IMR-90 (cell line): Measurements from ENCODE around the gene TEK. TPM values are rescaled to one million over a fixed set of nuclear protein-coding genes. Genes with fewer than 3 reads are reported as not detected.

Experiments used
- ATAC-seq: fragments of 200-7000 bp; cut with Tn5 transposase; 2 replicates; pipeline ENCODE4 v1.9.1; 2020; ENCODE audit warnings: low read depth, mild to moderate bottlenecking, moderate library complexity
- Bru-seq: library from RNA; stranded (reverse); fragments of 400-500 nt; gene quantifications from one replicate; lab custom pipeline; 2021; lab: Mats Ljungman, UMichigan
- BruChase-seq, 2 experiments: library from RNA; stranded (reverse); fragments of 400-500 nt; gene quantifications; one replicate each; lab custom pipeline; 2021; lab: Mats Ljungman, UMichigan
- BruUV-seq: library from RNA; stranded (reverse); fragments of 400-500 nt; replicated peaks from 2 replicates; lab custom pipeline; 2021; lab: Mats Ljungman, UMichigan
- CTCF ChIA-PET: fragments of 300-600 bp; formaldehyde crosslinking; extraction: SDS; loops from one replicate; lab custom pipeline; 2021; ENCODE audit warnings: antibody characterized with exemption; lab: Yijun Ruan, JAX
- POLR2A ChIA-PET: fragments of 300-600 bp; sonication (Branson Sonifier 250); formaldehyde crosslinking; loops from one replicate; lab custom pipeline; 2022; ENCODE audit warnings: antibody characterized with exemption; ENCODE audit not compliant: unreplicated experiment; lab: Charles Lee
- DNase-seq: peaks from one replicate; pipeline ENCODE4 v3.0.0; 2013
- H2AFZ ChIP-seq: replicated peaks from 2 replicates; pipeline ENCODE3; 2013; ENCODE audit warnings: low read length, mild to moderate bottlenecking; ENCODE audit not compliant: poor library complexity
- H2AK5ac ChIP-seq: 2 replicates; pipeline ENCODE4 v1.6.1; 2013; ENCODE audit warnings: low read depth, low read length, inconsistent platforms
- H2AK9ac ChIP-seq: replicated peaks from 2 replicates; pipeline ENCODE3; 2013; ENCODE audit warnings: mild to moderate bottlenecking, low read depth, low read length, moderate library complexity; ENCODE audit not compliant: poor library complexity
- H2BK120ac ChIP-seq: 2 replicates; pipeline ENCODE4 v1.6.1; 2013; ENCODE audit warnings: low read depth, low read length, inconsistent platforms
- H2BK15ac ChIP-seq: 3 replicates; pipeline ENCODE4 v1.6.1; 2013; ENCODE audit warnings: low read depth, low read length, inconsistent platforms
- H2BK20ac ChIP-seq: 2 replicates; pipeline ENCODE4 v1.6.1; 2013; ENCODE audit warnings: low read depth, mild to moderate bottlenecking, inconsistent platforms, low read length, moderate library complexity
- H2BK5ac ChIP-seq: 2 replicates; pipeline ENCODE4 v1.6.1; 2013; ENCODE audit warnings: mild to moderate bottlenecking, low read depth, low read length, inconsistent platforms; ENCODE audit not compliant: poor library complexity, severe bottlenecking
- H3K14ac ChIP-seq: replicated peaks from 2 replicates; pipeline ENCODE4 v1.6.1; 2013; ENCODE audit warnings: low read depth, low read length, inconsistent platforms
- H3K18ac ChIP-seq: 2 replicates; pipeline ENCODE4 v1.6.1; 2013; ENCODE audit warnings: low read depth, low read length, control low read depth
- H3K23ac ChIP-seq: 2 replicates; pipeline ENCODE4 v1.6.1; 2013; ENCODE audit warnings: low read depth, low read length, inconsistent platforms
- H3K27ac ChIP-seq: 2 replicates; pipeline ENCODE4 v1.5.1; 2013; ENCODE audit warnings: mild to moderate bottlenecking, control low read depth, low read length; ENCODE audit not compliant: insufficient read depth
- H3K27me3 ChIP-seq: 2 replicates; pipeline ENCODE4 v1.6.1; 2013; ENCODE audit warnings: low read length; ENCODE audit not compliant: control insufficient read depth, insufficient read depth
- H3K36me3 ChIP-seq: 2 replicates; pipeline ENCODE4 v1.6.1; 2013; ENCODE audit warnings: low read length, mixed read lengths; ENCODE audit not compliant: control insufficient read depth, insufficient read depth
- H3K4ac ChIP-seq: 2 replicates; pipeline ENCODE4 v1.6.1; 2013; ENCODE audit warnings: low read depth, low read length, inconsistent platforms
- H3K4me1 ChIP-seq: 2 replicates; pipeline ENCODE4 v1.6.1; 2013; ENCODE audit warnings: low read length, mixed read lengths; ENCODE audit not compliant: control insufficient read depth, insufficient read depth
- H3K4me2 ChIP-seq: 2 replicates; pipeline ENCODE4 v1.6.1; 2013; ENCODE audit warnings: low read depth, mild to moderate bottlenecking, control low read depth, low read length, moderate library complexity
- H3K4me3 ChIP-seq: 2 replicates; pipeline ENCODE4 v1.5.1; 2013; ENCODE audit warnings: low read depth, mild to moderate bottlenecking, control low read depth, low read length, moderate library complexity; ENCODE audit not compliant: insufficient read depth
- H3K56ac ChIP-seq: 2 replicates; pipeline ENCODE4 v1.6.1; 2013; ENCODE audit warnings: low read length, inconsistent platforms; ENCODE audit not compliant: insufficient read depth; ENCODE audit errors: extremely low read depth
- H3K79me1 ChIP-seq, 2 experiments: 2 replicates each; pipeline ENCODE4 v1.6.1; 2013; ENCODE audit warnings: low read length in 2 of 2, inconsistent platforms in 1 of 2, low read depth in 1 of 2
- H3K9ac ChIP-seq: 2 replicates; pipeline ENCODE4 v1.6.1; 2013; ENCODE audit warnings: low read depth, low read length, control low read depth
- H3K9me1 ChIP-seq: 2 replicates; pipeline ENCODE4 v1.6.1; 2013; ENCODE audit warnings: low read length, inconsistent platforms; ENCODE audit not compliant: insufficient read depth
- H3K9me3 ChIP-seq: 2 replicates; pipeline ENCODE4 v1.6.1; 2013; ENCODE audit warnings: low read length; ENCODE audit not compliant: control insufficient read depth, insufficient read depth
- H4K20me1 ChIP-seq: 2 replicates; pipeline ENCODE4 v1.6.1; 2013; ENCODE audit warnings: low read length, inconsistent platforms; ENCODE audit not compliant: insufficient read depth
- H4K5ac ChIP-seq: 2 replicates; pipeline ENCODE4 v1.6.1; 2013; ENCODE audit warnings: mild to moderate bottlenecking, low read depth, low read length, control low read depth
- H4K8ac ChIP-seq, 2 experiments: 2 replicates each; pipeline ENCODE4 v1.6.1; 2013; ENCODE audit warnings: low read depth in 2 of 2, low read length in 2 of 2, control low read depth in 1 of 2, inconsistent platforms in 1 of 2
- H4K91ac ChIP-seq: 2 replicates; pipeline ENCODE4 v1.6.1; 2013; ENCODE audit warnings: low read depth, low read length, inconsistent platforms; ENCODE audit not compliant: insufficient read depth
- CEBPB ChIP-seq: IDR thresholded peaks from 2 replicates; pipeline ENCODE4 v1.6.1; 2012; ENCODE audit warnings: low read depth, low read length, improper control_type of control experiment
- CHD1 ChIP-seq: IDR thresholded peaks from 2 replicates; pipeline ENCODE4 v1.6.1; 2012; ENCODE audit warnings: low read depth, low read length, improper control_type of control experiment
- FOS ChIP-seq: fragments of 150-350 bp; IDR thresholded peaks from 2 replicates; pipeline ENCODE4 v1.6.1; 2016; ENCODE audit warnings: low read depth, low read length
- MAZ ChIP-seq: IDR thresholded peaks from 2 replicates; pipeline ENCODE4 v1.6.1; 2012; ENCODE audit warnings: low read depth, mild to moderate bottlenecking, low read length, improper control_type of control experiment, moderate library complexity, borderline replicate concordance
- NFE2L2 ChIP-seq: fragments of 150-350 bp; IDR thresholded peaks from 2 replicates; pipeline ENCODE4 v1.6.1; 2016; ENCODE audit warnings: low read depth, mild to moderate bottlenecking, low read length
- RAD21 ChIP-seq: IDR thresholded peaks from 2 replicates; pipeline ENCODE4 v1.6.1; 2012; ENCODE audit warnings: low read length, improper control_type of control experiment
- RFX5 ChIP-seq: IDR thresholded peaks from 2 replicates; pipeline ENCODE4 v1.8.0; 2012; ENCODE audit warnings: low read depth, mild to moderate bottlenecking, low read length, moderate library complexity
- SMC3 ChIP-seq: fragments of 150-350 bp; IDR thresholded peaks from 2 replicates; pipeline ENCODE4 v1.6.1; 2016; ENCODE audit warnings: low read depth, mild to moderate bottlenecking, antibody characterized with exemption, low read length, moderate library complexity
- WGBS, 2 experiments: methylation state at CpG; one replicate each; pipeline versions ENCODE4 v1.1.5 to v1.1.7; 2013; ENCODE audit warnings: missing lambda C conversion rate in 2 of 2; ENCODE audit not compliant: insufficient read length in 1 of 2; ENCODE audit errors: extremely low coverage in 2 of 2; 5-methylcytosine and 5-hydroxymethylcytosine counted together
- dilution Hi-C: fragments of 300-500 bp; cut with HindIII; formaldehyde crosslinking; loops from one replicate; pipeline ENCODE4 v1.14.3; 2018; ENCODE audit warnings: low sequenced_read_pairs; ENCODE audit not compliant: unreplicated experiment
- in situ Hi-C: fragments of 300-500 bp; cut with MboI; formaldehyde crosslinking; loops from 3 replicates; pipeline ENCODE4 v1.14.3; 2019; ENCODE audit warnings: low sequenced_read_pairs, inconsistent platforms, mixed read lengths
- intact Hi-C: fragments of 100-400 bp; cut with micrococcal nuclease; formaldehyde crosslinking; loops from 2 replicates; pipeline ENCODE4 v1.10.0; 2022
- long read RNA-seq: library from polyadenylated mRNA; unstranded; transcript quantifications from one replicate; pipeline ENCODE4 v2.0.0, GENCODE V29; 2021; ENCODE audit not compliant: unreplicated experiment
- polyA plus RNA-seq, 3 experiments: library from polyadenylated mRNA; depleted of rRNA; stranded (reverse); fragments of >200 nt; gene quantifications; 2 replicates each; pipeline ENCODE4 v1.2.3, GENCODE V29; 2012; ENCODE audit warnings: low replicate concordance in 1 of 3
- total RNA-seq: library from RNA; depleted of rRNA; stranded (reverse); fragments of >200 nt; gene quantifications from 2 replicates; pipeline ENCODE4 v1.2.3, GENCODE V29; 2012; rRNA removed
- TF ChIP-seq, protein P1 (sequence below): fragments of 150-350 bp; IDR thresholded peaks from 2 replicates; pipeline ENCODE4 v1.6.1; 2017; ENCODE audit warnings: mild to moderate bottlenecking, antibody characterized with exemption, low read length, low read depth
- TF ChIP-seq, protein P2 (sequence below): conservative IDR thresholded peaks from 2 replicates; pipeline ENCODE4 v1.5.1; 2012; ENCODE audit warnings: mild to moderate bottlenecking, low read depth, low read length, improper control_type of control experiment

Gene TEK
- total RNA-seq (10.8 and 11.7 TPM in 2 replicates), polyA plus RNA-seq (2012; rRNA removed) (4.9 and 6.3 TPM in 2 replicates), Bru-seq, nascent RNA (percentile 89 among the genes with signal in this experiment), BruChase-seq, experiment 1, labeled RNA remaining after a 6-hour chase (percentile 87 among the genes with signal in this experiment), BruChase-seq, experiment 2, labeled RNA remaining after a 2-hour chase (percentile 90 among the genes with signal in this experiment)
- 2.4 TPM in 2 replicates for polyA plus RNA-seq (2012; cell fraction: cytosol; rRNA removed)
- polyA plus RNA-seq (2012; cell fraction: nucleus; rRNA removed; ENCODE audit: low replicate concordance) = 1.1 and 6.6 TPM in 2 replicates
- long read RNA-seq, full-length matches to known transcripts = 29 of 108 reads
- long read RNA-seq, partial matches to known transcripts = 29 of 108 reads
- long read RNA-seq, other reads (novel, unspliced or antisense) = 50 of 108 reads

DNA sequence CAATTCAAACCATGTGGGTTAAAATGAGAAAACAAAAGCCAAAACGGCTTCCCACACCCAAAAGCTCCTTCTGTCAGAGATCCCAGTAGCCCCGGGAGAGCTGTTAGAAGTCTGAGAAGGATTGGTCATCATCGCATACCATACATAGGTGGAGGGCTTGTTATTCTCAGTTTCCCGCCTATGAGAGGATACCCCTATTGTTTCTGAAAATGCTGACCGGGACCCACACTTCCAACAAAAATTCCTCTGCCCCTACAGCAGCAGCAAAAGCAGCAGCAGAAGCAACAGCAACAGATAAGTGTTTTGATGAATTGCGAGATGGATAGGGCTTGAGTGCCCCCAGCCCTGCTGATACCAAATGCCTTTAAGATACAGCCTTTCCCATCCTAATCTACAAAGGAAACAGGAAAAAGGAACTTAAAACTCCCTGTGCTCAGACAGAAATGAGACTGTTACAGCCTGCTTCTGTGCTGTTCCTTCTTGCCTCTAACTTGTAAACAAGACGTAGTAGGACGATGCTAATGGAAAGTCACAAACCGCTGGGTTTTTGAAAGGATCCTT lies at the start of gene TEK:
Gene TEK (plus strand): TSS at position 245 of the 561 bp plus-strand sequence. CDS start 366 bp downstream, outside the sequence.
- Histone ChIP-seq H3K9me1 (no peaks in the 10 kb centered on the region), H3K9ac (peak within 1 kb of the TSS; percentile 99), H2BK20ac (peak within 1 kb of the TSS; percentile 96), H2AK9ac (peak within 1 kb of the TSS; percentile 89), H3K27ac (peak within 1 kb of the TSS; percentile 95), H4K5ac (peak within 1 kb of the TSS; percentile 91), H3K18ac (peak within 1 kb of the TSS; percentile 100), H3K4me1 (peaks cover 11% of the 10 kb centered on the region), H3K56ac (peak within 1 kb of the TSS; percentile 95), H3K4ac (peak within 1 kb of the TSS; percentile 96), H2AFZ (peak within 1 kb of the TSS; percentile 88), H3K4me3 (peak within 1 kb of the TSS; percentile 55), H2BK15ac (peak within 1 kb of the TSS; percentile 37), H2BK120ac (peak within 1 kb of the TSS; percentile 99), H3K14ac (peak within 1 kb of the TSS; percentile 100), H3K4me2 (peak within 1 kb of the TSS; percentile 87), H4K91ac (peak within 1 kb of the TSS; percentile 98), H4K8ac (peak within 1 kb of the TSS; percentile 59 to 96), H3K23ac (peak within 1 kb of the TSS; percentile 98), H3K36me3 (peaks cover 4% of the 10 kb centered on the region; the same call in 1 of the 2 replicates), H2AK5ac (peak within 1 kb of the TSS; percentile 57; the same call in 1 of the 2 replicates), H4K20me1 (no peaks in the 10 kb centered on the region), H2BK5ac (peak within 1 kb of the TSS; percentile 96), H3K9me3 (no peaks in the 10 kb centered on the region), H3K27me3 (no peaks in the 10 kb centered on the region), H3K79me1 (peaks cover 2 to 34% of the 10 kb centered on the region in 2 experiments)
- in situ Hi-C loops = no loop called here
- ChIA-PET CTCF (interaction anchor here (0.5 kb wide), 1 partner anchor 89 kb away, joined by 4 read pairs; no protein-coding TSS in a partner anchor), POLR2A (interaction anchor here (0.5 to 1.0 kb wide), 3 partner anchors 17 to 38 kb away, joined by 3 to 16 read pairs (median 4); no protein-coding TSS in a partner anchor)
- dilution Hi-C loops = no loop called here
- no TSS peak for BruUV-seq
- TF ChIP-seq NFE2L2 = no peak
- TF ChIP-seq CHD1 = no peak
- TF ChIP-seq RAD21 = no peak
- no peak for TF ChIP-seq SMC3
- TF ChIP-seq, protein P1, sequence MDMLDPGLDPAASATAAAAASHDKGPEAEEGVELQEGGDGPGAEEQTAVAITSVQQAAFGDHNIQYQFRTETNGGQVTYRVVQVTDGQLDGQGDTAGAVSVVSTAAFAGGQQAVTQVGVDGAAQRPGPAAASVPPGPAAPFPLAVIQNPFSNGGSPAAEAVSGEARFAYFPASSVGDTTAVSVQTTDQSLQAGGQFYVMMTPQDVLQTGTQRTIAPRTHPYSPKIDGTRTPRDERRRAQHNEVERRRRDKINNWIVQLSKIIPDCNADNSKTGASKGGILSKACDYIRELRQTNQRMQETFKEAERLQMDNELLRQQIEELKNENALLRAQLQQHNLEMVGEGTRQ = no peak
- TF ChIP-seq FOS = no peak
- no peak for TF ChIP-seq RFX5
- TF ChIP-seq CEBPB = no peak
- no peak for TF ChIP-seq MAZ
- TF ChIP-seq, protein P2, sequence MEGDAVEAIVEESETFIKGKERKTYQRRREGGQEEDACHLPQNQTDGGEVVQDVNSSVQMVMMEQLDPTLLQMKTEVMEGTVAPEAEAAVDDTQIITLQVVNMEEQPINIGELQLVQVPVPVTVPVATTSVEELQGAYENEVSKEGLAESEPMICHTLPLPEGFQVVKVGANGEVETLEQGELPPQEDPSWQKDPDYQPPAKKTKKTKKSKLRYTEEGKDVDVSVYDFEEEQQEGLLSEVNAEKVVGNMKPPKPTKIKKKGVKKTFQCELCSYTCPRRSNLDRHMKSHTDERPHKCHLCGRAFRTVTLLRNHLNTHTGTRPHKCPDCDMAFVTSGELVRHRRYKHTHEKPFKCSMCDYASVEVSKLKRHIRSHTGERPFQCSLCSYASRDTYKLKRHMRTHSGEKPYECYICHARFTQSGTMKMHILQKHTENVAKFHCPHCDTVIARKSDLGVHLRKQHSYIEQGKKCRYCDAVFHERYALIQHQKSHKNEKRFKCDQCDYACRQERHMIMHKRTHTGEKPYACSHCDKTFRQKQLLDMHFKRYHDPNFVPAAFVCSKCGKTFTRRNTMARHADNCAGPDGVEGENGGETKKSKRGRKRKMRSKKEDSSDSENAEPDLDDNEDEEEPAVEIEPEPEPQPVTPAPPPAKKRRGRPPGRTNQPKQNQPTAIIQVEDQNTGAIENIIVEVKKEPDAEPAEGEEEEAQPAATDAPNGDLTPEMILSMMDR = no peak
- intact Hi-C loops = loop anchor here (1.0 kb wide), 1 partner anchor 76 kb away; no protein-coding TSS in a partner anchor
- DNase-seq (peak; percentile 44), ATAC-seq (peak; percentile 57)
- 40% methylated on average over 1 of the region's 9 CpGs; no CpG with 5 or more reads in 1 of the 2 experiments for WGBS, 2 experiments
